Measurements from ENCODE around the gene FAIM. TPM values are rescaled to one million over a fixed set of nuclear protein-coding genes. Genes with fewer than 3 reads are reported as not detected.

FAIM gene
- total RNA-seq, 1 donor from 2014 or later, result 24.6 TPM

DNA sequence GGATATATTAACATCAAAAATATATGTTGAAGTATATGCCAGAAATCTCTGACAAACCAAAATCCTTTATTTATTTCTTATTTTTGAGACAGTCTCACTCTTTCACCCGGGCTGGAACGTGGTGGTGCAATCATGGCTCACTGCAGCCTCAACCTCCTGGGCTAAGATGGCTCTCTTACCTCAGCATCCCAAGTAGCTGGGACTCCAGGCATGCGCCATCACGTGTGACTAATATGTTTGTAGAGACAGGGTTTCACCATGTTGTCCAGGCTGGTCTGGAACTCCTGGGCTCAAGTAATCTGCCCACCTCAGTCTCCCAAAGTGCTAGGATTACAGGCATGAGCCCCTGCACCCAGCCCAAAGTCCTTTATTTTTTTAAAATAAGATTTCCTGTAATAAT, 11.9 kb downstream of the FAIM start:
- H3K4me3 Mint-ChIP-seq (ENCODE audit: low read depth), result no peak overlapping the region
- no peaks in the 10 kb centered on the region for H3K9me3 Mint-ChIP-seq (ENCODE audit: low read depth)

DNA sequence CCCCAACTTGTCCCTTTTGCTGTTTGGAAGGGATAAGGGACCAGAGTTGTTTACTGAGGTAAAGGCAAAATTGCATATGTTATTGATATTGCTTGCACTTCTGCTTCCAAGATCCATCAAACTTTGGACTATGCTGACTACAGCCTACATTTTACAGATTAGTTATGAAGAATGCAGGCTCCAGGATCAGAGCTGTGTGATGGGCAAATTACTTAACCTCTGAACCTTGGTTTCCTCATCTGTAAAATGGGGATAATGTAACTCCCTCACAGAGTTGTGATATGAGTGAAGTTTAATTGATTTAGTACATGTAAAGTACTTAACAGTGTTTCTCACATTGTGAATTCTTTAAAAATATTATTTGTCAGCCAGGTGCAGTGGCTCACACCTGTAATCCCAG, 15.9 kb downstream of the FAIM start:
- Mint-ChIP-seq H3K4me3 (ENCODE audit: low read depth) (no peak overlapping the region), H3K27ac (no peak overlapping the region), H3K9me3 (ENCODE audit: low read depth) (no peaks in the 10 kb centered on the region), H3K27me3 (no peaks in the 10 kb centered on the region), H3K4me1 (ENCODE audit: low read depth) (no peaks in the 10 kb centered on the region), H3K36me3 (ENCODE audit: insufficient read depth) (peaks cover 9% of the 10 kb centered on the region)
- TF ChIP-seq, protein P1, sequence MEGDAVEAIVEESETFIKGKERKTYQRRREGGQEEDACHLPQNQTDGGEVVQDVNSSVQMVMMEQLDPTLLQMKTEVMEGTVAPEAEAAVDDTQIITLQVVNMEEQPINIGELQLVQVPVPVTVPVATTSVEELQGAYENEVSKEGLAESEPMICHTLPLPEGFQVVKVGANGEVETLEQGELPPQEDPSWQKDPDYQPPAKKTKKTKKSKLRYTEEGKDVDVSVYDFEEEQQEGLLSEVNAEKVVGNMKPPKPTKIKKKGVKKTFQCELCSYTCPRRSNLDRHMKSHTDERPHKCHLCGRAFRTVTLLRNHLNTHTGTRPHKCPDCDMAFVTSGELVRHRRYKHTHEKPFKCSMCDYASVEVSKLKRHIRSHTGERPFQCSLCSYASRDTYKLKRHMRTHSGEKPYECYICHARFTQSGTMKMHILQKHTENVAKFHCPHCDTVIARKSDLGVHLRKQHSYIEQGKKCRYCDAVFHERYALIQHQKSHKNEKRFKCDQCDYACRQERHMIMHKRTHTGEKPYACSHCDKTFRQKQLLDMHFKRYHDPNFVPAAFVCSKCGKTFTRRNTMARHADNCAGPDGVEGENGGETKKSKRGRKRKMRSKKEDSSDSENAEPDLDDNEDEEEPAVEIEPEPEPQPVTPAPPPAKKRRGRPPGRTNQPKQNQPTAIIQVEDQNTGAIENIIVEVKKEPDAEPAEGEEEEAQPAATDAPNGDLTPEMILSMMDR (IDR thresholded peaks at IDR 0.05; ENCODE audit: unreplicated experiment), result no peak
- no peak for DNase-seq (ENCODE audit: low spot score, unreplicated experiment)

More for the DNA sequence above, 11.9 kb downstream of the FAIM start:
- TF ChIP-seq, protein P1 (IDR thresholded peaks at IDR 0.05; ENCODE audit: unreplicated experiment), result no peak
- Mint-ChIP-seq H3K27me3 (no peaks in the 10 kb centered on the region), H3K36me3 (ENCODE audit: insufficient read depth) (no peaks in the 10 kb centered on the region), H3K4me1 (ENCODE audit: low read depth) (no peaks in the 10 kb centered on the region), H3K27ac (no peak overlapping the region)
- DNase-seq (ENCODE audit: low spot score, unreplicated experiment), result no peak

DNA sequence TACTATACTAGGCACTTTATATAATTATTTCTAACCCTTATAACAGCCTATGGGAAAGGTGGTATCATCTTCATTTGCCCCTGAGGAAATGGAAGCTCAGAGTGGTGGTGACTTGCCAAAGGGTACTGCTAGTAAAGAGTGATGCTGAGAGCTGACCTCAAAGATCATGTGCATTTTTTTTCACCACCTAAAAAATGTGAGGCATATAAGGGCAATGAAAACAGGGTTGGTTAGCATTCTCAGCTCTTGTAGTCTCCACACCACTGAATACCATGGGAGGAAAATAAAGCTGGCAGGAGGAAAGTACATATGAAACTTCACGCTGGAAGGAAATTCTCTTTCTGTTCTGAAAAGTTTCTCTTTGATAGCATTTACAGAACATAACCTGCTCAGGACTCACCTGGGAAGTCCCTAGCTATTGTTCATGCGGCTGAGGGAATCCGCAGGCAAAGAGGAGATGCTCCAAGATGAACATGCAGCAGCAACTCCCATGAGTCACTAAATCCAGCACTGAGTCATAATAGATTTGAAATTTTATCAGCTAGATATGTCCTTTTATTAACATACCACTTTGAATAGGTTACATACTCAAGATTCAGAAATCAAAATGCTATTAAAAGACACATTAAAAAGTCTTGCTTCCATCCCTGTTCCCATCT, 17.3 kb downstream of the FAIM start:
- TF ChIP-seq, protein P1 (IDR thresholded peaks at IDR 0.05; ENCODE audit: unreplicated experiment), result no peak
- no peak overlapping the region for H3K27ac Mint-ChIP-seq
- H3K36me3 Mint-ChIP-seq (ENCODE audit: insufficient read depth), result peaks cover 9% of the 10 kb centered on the region
- DNase-seq (ENCODE audit: low spot score, unreplicated experiment), result no peak
- no peak overlapping the region for H3K4me3 Mint-ChIP-seq (ENCODE audit: low read depth)
- no peaks in the 10 kb centered on the region for H3K9me3 Mint-ChIP-seq (ENCODE audit: low read depth)
- H3K27me3 Mint-ChIP-seq, result no peaks in the 10 kb centered on the region
- no peaks in the 10 kb centered on the region for H3K4me1 Mint-ChIP-seq (ENCODE audit: low read depth)

- Mint-ChIP-seq H3K4me3 (ENCODE audit: low read depth) (no peak overlapping the region), H3K9me3 (ENCODE audit: low read depth) (no peaks in the 10 kb centered on the region), H3K36me3 (ENCODE audit: insufficient read depth) (peaks cover 14% of the 10 kb centered on the region), H3K27me3 (no peaks in the 10 kb centered on the region), H3K4me1 (ENCODE audit: low read depth) (no peaks in the 10 kb centered on the region), H3K27ac (no peak overlapping the region)
- DNase-seq (ENCODE audit: low spot score, unreplicated experiment), result no peak
- TF ChIP-seq, protein P1 (IDR thresholded peaks at IDR 0.05; ENCODE audit: unreplicated experiment), result no peak
Measured at GRCh38 chr3:138629526-138629925, 21.0 kb downstream of the FAIM start.

- Mint-ChIP-seq H3K4me1 (ENCODE audit: low read depth) (no peaks in the 10 kb centered on the region), H3K36me3 (ENCODE audit: insufficient read depth) (peaks cover 23% of the 10 kb centered on the region), H3K4me3 (ENCODE audit: low read depth) (no peak overlapping the region), H3K27ac (no peak overlapping the region), H3K9me3 (ENCODE audit: low read depth) (peaks cover 26% of the 10 kb centered on the region), H3K27me3 (no peaks in the 10 kb centered on the region)
- no peak for DNase-seq (ENCODE audit: low spot score, unreplicated experiment)
- TF ChIP-seq, protein P1 (IDR thresholded peaks at IDR 0.05; ENCODE audit: unreplicated experiment), result no peak
Measured at GRCh38 chr3:138638641-138639040, 30.1 kb downstream of the FAIM start.
